ENCODE measurements around the gene ACAD9.

- TF ChIP-seq POLR2A (IDR thresholded peaks at IDR 0.05; ENCODE audit: low read length) (no peak), GATA1 (IDR thresholded peaks at IDR 0.05; ENCODE audit: low read depth, low read length) (no peak)
Measured at GRCh38 chr3:128863560-128863959, 15.9 kb upstream of the ACAD9 start.

Data from erythroblast (primary cell).